ENCODE results near the gene DNPEP.

- TF ChIP-seq CTCF (IDR thresholded peaks at IDR 0.05) (no peak), POLR2A (IDR thresholded peaks at IDR 0.05) (no peak)
Measured at GRCh38 chr2:219426068-219426443, 38.3 kb upstream of the DNPEP start.

Measured in thyroid gland (tissue), 4 donors.